VCaP (cell line): ENCODE data around the gene ATRX.
"Not testable (repeated sequence)": the region's sequence is repeated elsewhere in the genome, so short reads cannot be mapped to it uniquely, and the experiment has no call there.

ENCODE experiments used
- H3K27ac ChIP-seq: fragments of 450-650 bp; 2 replicates; pipeline ENCODE4 v1.5.1; 2017
- CTCF ChIP-seq: fragments of 450-650 bp; conservative IDR thresholded peaks from 2 replicates; pipeline ENCODE4 v1.5.1; 2017; ENCODE audit warnings: mild to moderate bottlenecking, moderate library complexity

ATRX gene

GRCh38 chrX:77793946-77794345 is 7.9 kb upstream of the ATRX start:
- no peak overlapping the region for H3K27ac ChIP-seq
- TF ChIP-seq CTCF = no peak

GRCh38 chrX:77788050-77788449 is 2.0 kb upstream of the ATRX start:
- no peak overlapping the region for H3K27ac ChIP-seq
- TF ChIP-seq CTCF = no peak

GRCh38 chrX:77786365-77786680 is 307 bp upstream of the ATRX start:
- no peak for TF ChIP-seq CTCF
- peak overlapping the region; percentile 88 for H3K27ac ChIP-seq

GRCh38 chrX:77779695-77780094 is 6.3 kb downstream of the ATRX start:
- H3K27ac ChIP-seq = no peak overlapping the region
- TF ChIP-seq CTCF = no peak

GRCh38 chrX:77776659-77777058 is 9.4 kb downstream of the ATRX start:
- no peak overlapping the region for H3K27ac ChIP-seq
- no peak for TF ChIP-seq CTCF

- H3K27ac ChIP-seq = no peak overlapping the region
- no peak for TF ChIP-seq CTCF
Observed at GRCh38 chrX:77771601-77772000, 14.4 kb downstream of the ATRX start.

GRCh38 chrX:77768787-77769186 is 17.2 kb downstream of the ATRX start:
- TF ChIP-seq CTCF = no peak

GRCh38 chrX:77766212-77766611 is 19.8 kb downstream of the ATRX start:
- H3K27ac ChIP-seq = not testable (repeated sequence)

More at GRCh38 chrX:77768787-77769186, 17.2 kb downstream of the ATRX start:
- no peak overlapping the region for H3K27ac ChIP-seq
